GM19043 (cell line): ENCODE measurements around the gene CHST15.
"Not testable (repeated sequence)": the region's sequence is repeated elsewhere in the genome, so short reads cannot be mapped to it uniquely, and the experiment has no call there.

ENCODE experiments used
- ATAC-seq: cut with Tn5 transposase; IDR thresholded peaks from one replicate; pipeline ENCODE4 v1.9.1; 2021; ENCODE audit warnings: low read depth; ENCODE audit not compliant: unreplicated experiment

The CHST15 gene

GRCh38 chr10:124048371-124049290, 44.8 kb downstream of the CHST15 start:
- no peak for ATAC-seq

- no peak for ATAC-seq
Observed at GRCh38 chr10:124047427-124048152, 45.8 kb downstream of the CHST15 start.

- ATAC-seq: no peak
Observed at GRCh38 chr10:124045801-124046355, 47.5 kb downstream of the CHST15 start.

- ATAC-seq: no peak
Observed at GRCh38 chr10:124045276-124045675, 48.1 kb downstream of the CHST15 start.

- ATAC-seq: no peak
Observed at GRCh38 chr10:124044143-124044862, 49.1 kb downstream of the CHST15 start.

GRCh38 chr10:124043310-124044142, 49.9 kb downstream of the CHST15 start:
- ATAC-seq: peak; percentile 83

- ATAC-seq: no peak
Observed at GRCh38 chr10:124042656-124043309, 50.6 kb downstream of the CHST15 start.

- ATAC-seq: no peak
Observed at GRCh38 chr10:124041675-124042445, 51.5 kb downstream of the CHST15 start.

GRCh38 chr10:124040451-124041188, 52.8 kb downstream of the CHST15 start:
- no peak for ATAC-seq

GRCh38 chr10:124039483-124040013, 53.9 kb downstream of the CHST15 start:
- ATAC-seq: no peak

- ATAC-seq: no peak
Observed at GRCh38 chr10:124037784-124038183, 55.6 kb downstream of the CHST15 start.

- no peak for ATAC-seq
Observed at GRCh38 chr10:124037286-124037685, 56.1 kb downstream of the CHST15 start.

- no peak for ATAC-seq
Observed at GRCh38 chr10:124036746-124037145, 56.7 kb downstream of the CHST15 start.

GRCh38 chr10:124035928-124036558, 57.4 kb downstream of the CHST15 start:
- ATAC-seq: peak; percentile 99

GRCh38 chr10:124035306-124035927, 58.0 kb downstream of the CHST15 start:
- ATAC-seq: no peak

- not testable (repeated sequence) for ATAC-seq
Observed at GRCh38 chr10:124034576-124035305, 58.7 kb downstream of the CHST15 start.
